OCI-LY7 (cell line): Measurements from ENCODE around the gene CLSTN1. TPM values are rescaled to one million over a fixed set of nuclear protein-coding genes. Genes with fewer than 3 reads are reported as not detected.

Source experiments
- BruUV-seq: library from RNA; stranded (reverse); fragments of 400-500 nt; replicated peaks from 2 replicates; lab custom pipeline; 2021; lab: Mats Ljungman, UMichigan
- CTCF ChIA-PET: fragments of 300-600 bp; sonication (Branson Sonifier 250); formaldehyde crosslinking; loops from one replicate; lab custom pipeline; 2022; ENCODE audit warnings: antibody characterized with exemption; ENCODE audit not compliant: unreplicated experiment; lab: Charles Lee
- POLR2A ChIA-PET: fragments of 300-600 bp; sonication (Branson Sonifier 250); formaldehyde crosslinking; loops from one replicate; lab custom pipeline; 2022; ENCODE audit warnings: antibody characterized with exemption; lab: Charles Lee
- DNase-seq: peaks from one replicate; pipeline ENCODE4 v3.0.0-alpha.2; 2015; ENCODE audit warnings: low spot score
- H2AFZ ChIP-seq: fragments of 200-600 bp; sonication (generic), shearing (Covaris generic); 2 replicates; pipeline ENCODE4 v1.6.1; 2014; ENCODE audit warnings: mild to moderate bottlenecking, antibody characterized with exemption, low read length, moderate library complexity
- H3K27ac ChIP-seq: fragments of 200-600 bp; sonication (generic); 2 replicates; pipeline ENCODE4 v1.5.1; 2014; ENCODE audit warnings: mixed run types, low read depth, mild to moderate bottlenecking, moderate library complexity, low read length, inconsistent platforms; ENCODE audit not compliant: poor library complexity, severe bottlenecking
- H3K36me3 ChIP-seq: fragments of 200-600 bp; sonication (generic); 2 replicates; pipeline ENCODE4 v1.6.1; 2014; ENCODE audit warnings: mild to moderate bottlenecking, antibody characterized with exemption, low read length, moderate library complexity, mixed read lengths; ENCODE audit not compliant: insufficient read depth
- H3K4me1 ChIP-seq: fragments of 200-600 bp; sonication (generic); 2 replicates; pipeline ENCODE4 v1.5.1; 2014; ENCODE audit warnings: mild to moderate bottlenecking, low read length; ENCODE audit not compliant: insufficient read depth, poor library complexity, severe bottlenecking
- H3K4me2 ChIP-seq: fragments of 200-600 bp; sonication (generic); 2 replicates; pipeline ENCODE4 v1.6.1; 2014; ENCODE audit warnings: mild to moderate bottlenecking, low read length
- H3K4me3 ChIP-seq: fragments of 200-600 bp; sonication (generic); 2 replicates; pipeline ENCODE4 v1.5.1; 2014; ENCODE audit warnings: mild to moderate bottlenecking, low read depth, low read length; ENCODE audit not compliant: poor library complexity, severe bottlenecking
- H3K79me2 ChIP-seq: fragments of 200-600 bp; sonication (generic); 2 replicates; pipeline ENCODE4 v1.6.1; 2016; ENCODE audit warnings: low read depth, mild to moderate bottlenecking, low read length, moderate library complexity, mixed read lengths; ENCODE audit not compliant: insufficient read depth
- H3K9me2 ChIP-seq: fragments of 200-600 bp; sonication (generic); 2 replicates; pipeline ENCODE4 v1.6.1; 2016; ENCODE audit warnings: mild to moderate bottlenecking, low read length, mixed read lengths; ENCODE audit not compliant: insufficient read depth
- H3K9me3 ChIP-seq: fragments of 200-600 bp; sonication (generic); 2 replicates; pipeline ENCODE4 v1.6.1; 2014; ENCODE audit warnings: mild to moderate bottlenecking, mixed run types, low read length, mixed read lengths
- H4K20me1 ChIP-seq: fragments of 200-600 bp; sonication (generic); 2 replicates; pipeline ENCODE4 v1.6.1; 2014; ENCODE audit warnings: mild to moderate bottlenecking, antibody characterized with exemption, low read length, moderate library complexity, mixed read lengths; ENCODE audit not compliant: insufficient read depth
- CTCF ChIP-seq: fragments of 200-600 bp; sonication (generic); conservative IDR thresholded peaks from 2 replicates; pipeline ENCODE4 v1.5.1; 2014; ENCODE audit warnings: mild to moderate bottlenecking, antibody characterized with exemption, low read length, moderate library complexity, mixed read lengths
- EZH2phosphoT487 ChIP-seq: fragments of 200-600 bp; sonication (generic); IDR thresholded peaks from 2 replicates; pipeline ENCODE4 v1.6.1; 2018; ENCODE audit warnings: low read depth, borderline replicate concordance, mild to moderate bottlenecking, mixed run types, antibody characterized with exemption, low read length, moderate library complexity, mixed read lengths
- intact Hi-C: fragments of 100-400 bp; cut with micrococcal nuclease; formaldehyde crosslinking; loops from one replicate; pipeline ENCODE4 v1.10.0; 2022; ENCODE audit not compliant: unreplicated experiment
- total RNA-seq, 2 experiments: library from RNA; depleted of rRNA in 1 of 2; stranded (reverse); fragments of >200 nt in 1 of 2; shearing (Covaris generic) in 1 of 2; gene quantifications; 2 replicates each; pipeline ENCODE4 v1.2.3, GENCODE V29; 2014 to 2022

Gene CLSTN1
- total RNA-seq, 2 experiments from 2014 or later: 58.6 to 124 TPM

DNA sequence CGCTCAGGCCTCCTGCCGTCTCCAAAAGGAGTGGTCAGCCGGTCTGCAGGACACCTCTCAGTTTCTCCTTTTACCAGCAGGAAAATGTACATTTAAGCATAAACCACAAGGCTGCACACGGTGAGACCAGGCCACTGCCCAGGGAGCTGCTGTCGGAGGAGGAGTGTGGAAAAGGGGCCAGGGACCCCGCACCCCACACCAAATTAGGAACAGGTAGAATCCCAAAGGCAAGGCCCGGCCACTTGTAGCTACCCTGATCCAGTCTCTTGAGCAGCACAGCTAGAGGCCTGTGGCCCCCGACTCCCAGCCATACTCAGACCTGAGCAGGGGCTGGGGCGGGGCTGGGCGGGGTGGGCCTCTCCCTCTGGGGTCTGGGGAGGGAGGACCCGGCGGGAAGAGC lies 94.2 kb downstream of the CLSTN1 start:
- Histone ChIP-seq H3K9me2 (no peaks in the 10 kb centered on the region), H2AFZ (no peak overlapping the region), H4K20me1 (no peaks in the 10 kb centered on the region), H3K27ac (no peak overlapping the region), H3K4me2 (no peak overlapping the region), H3K4me3 (no peak overlapping the region), H3K79me2 (no peaks in the 10 kb centered on the region), H3K4me1 (peaks cover 7% of the 10 kb centered on the region), H3K9me3 (no peaks in the 10 kb centered on the region), H3K36me3 (peaks cover 83% of the 10 kb centered on the region)
- intact Hi-C loops: no loop called here
- ChIA-PET CTCF (no interaction called here), POLR2A (no interaction called here)
- TF ChIP-seq CTCF (no peak), EZH2phosphoT487 (no peak)
- BruUV-seq: no TSS peak
- no peak for DNase-seq

- DNase-seq: no peak
- no TSS peak for BruUV-seq
- Histone ChIP-seq H3K27ac (no peak overlapping the region), H3K79me2 (no peaks in the 10 kb centered on the region), H2AFZ (no peak overlapping the region), H3K9me2 (no peaks in the 10 kb centered on the region), H3K9me3 (no peaks in the 10 kb centered on the region), H4K20me1 (no peaks in the 10 kb centered on the region), H3K4me2 (no peak overlapping the region), H3K4me3 (no peak overlapping the region), H3K36me3 (peaks cover 82% of the 10 kb centered on the region), H3K4me1 (peaks cover 7% of the 10 kb centered on the region)
- ChIA-PET CTCF (no interaction called here), POLR2A (no interaction called here)
- intact Hi-C loops: no loop called here
- TF ChIP-seq EZH2phosphoT487 (no peak), CTCF (no peak)
These were observed 95.1 kb downstream of the CLSTN1 start for GRCh38 chr1:9728451-9729295.
